ENCODE data around the gene ABHD14A.

ABHD14A gene

DNA sequence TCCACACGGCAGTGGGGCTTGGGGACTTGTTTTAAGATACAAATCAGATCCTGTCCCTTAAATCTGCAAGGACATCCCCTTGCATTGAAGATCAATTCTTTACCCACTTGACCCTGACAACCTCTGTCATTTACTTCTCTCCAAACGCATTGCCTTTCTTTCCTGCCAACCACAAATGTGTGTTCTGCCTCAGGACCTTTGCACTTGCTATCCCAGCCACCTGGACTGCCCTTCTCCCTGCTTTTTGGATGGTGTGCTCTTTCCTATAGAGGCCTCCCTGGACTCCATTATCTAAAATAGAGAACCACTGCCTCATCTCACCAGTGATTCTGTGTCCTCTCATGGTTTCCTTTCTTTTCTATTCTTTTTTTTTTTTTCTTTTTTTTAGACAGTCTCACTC is 22.3 kb downstream of the ABHD14A start:
- no peak for DNase-seq (ENCODE audit: low read depth)

DNA sequence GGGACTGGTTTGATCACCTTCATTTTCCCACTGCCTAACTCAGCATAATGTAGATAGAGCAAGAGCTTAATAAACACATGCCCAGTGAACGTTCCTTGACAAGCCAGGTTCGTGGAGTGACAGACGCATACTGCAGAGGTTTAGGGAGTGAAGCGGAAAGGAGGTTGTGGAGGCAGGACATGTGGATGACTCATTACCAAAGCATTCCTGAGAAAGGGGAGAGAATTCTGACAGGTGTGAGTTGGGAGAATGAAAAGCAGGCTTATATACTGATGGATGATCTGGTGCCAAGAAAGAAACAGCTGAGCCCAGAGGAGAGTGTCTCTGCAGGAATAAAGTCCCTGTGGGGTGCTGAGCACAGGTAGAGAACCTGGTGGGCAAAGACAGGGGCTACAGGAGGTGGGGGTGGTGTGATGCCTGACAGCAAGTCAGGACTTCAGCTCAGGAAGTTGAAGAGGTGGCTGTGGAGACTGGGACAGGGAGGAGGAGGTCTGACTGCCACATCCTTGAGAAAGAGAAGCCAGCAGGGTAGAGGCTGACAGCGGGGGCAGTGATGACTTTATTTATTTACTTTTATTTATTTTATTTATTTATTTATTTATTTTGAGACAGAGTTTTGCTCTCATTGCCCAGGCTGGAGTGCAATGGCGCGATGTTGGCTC is 23.2 kb downstream of the ABHD14A start:
- DNase-seq (ENCODE audit: low read depth) = no peak

DNA sequence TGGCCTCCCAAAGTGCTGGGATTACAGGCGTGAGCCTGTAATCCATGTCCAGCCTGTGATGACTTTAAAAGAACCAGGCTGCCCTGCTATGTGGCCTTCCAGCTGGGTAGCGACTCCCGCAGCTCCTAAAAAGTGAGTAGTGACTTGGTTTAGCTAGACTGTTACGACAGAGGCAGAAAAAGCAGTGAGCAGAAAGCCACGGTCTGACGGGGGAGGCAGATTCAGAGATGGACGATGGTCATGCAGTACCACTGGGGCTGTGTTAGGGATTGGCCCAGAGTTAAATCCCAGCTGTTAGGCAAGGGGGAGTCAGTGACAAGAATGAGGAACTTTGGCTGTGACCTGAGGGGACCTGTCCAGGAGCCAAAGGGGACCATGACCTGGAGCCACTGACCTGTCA is 23.9 kb downstream of the ABHD14A start:
- DNase-seq (ENCODE audit: low read depth) = no peak

- no peak for DNase-seq (ENCODE audit: low read depth)
These were observed 25.0 kb downstream of the ABHD14A start for GRCh38 chr3:51999846-52000245.

GRCh38 chr3:52001443-52001974 is 26.6 kb downstream of the ABHD14A start:
- peak; percentile 80 for DNase-seq (ENCODE audit: low read depth)

DNA sequence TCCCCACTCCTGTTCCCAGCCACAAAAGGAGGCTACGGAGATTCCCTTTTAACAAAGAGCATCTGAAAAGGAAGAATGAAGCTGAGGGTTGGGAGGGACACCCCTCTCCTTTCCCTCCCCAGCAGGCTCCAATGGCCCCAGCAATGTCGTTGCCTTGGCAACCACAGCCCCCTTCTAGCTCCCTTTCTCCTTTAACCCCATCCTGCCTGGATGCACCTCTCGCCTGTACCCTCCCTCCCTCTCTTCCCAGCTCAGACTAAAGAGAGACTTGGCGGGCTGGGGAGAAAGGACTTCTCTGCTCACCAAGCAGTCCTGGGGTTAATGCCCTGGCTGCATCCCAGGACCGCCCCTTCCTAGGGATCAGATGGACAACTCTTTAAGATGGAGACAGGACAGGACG is 27.9 kb downstream of the ABHD14A start:
- DNase-seq (ENCODE audit: low read depth) = no peak

DNA sequence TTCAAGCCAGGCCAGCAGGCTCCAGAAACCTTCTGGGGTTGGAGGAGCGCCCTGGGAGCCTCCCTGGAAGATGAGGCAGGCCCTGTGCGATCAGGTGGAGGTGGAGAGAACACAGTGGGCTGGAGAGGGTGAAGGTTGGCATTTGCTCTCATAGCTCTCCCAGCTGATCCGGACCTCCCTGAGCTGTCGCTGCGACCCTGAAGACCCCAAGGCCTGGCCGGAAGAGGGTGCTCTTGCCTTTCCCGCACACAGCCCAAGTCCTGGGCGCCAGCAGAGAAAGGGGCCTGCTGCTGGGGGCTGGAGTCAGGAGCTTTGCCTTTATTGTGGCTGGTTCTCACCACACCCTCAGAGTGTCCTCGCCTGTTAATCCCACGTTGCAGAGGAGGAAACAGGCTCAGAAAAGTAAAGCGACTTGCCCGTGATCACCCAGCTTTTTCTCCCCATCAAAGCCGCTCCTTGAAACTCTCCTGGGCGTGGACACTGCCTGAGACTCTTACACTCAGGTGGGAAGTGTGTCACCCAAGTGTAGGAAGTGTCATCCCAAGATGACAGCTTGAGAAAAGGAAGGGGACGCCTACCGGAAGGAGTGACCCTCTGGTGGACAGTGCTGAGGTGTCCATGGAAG is 29.4 kb downstream of the ABHD14A start:
- DNase-seq (ENCODE audit: low read depth) = no peak

DNA sequence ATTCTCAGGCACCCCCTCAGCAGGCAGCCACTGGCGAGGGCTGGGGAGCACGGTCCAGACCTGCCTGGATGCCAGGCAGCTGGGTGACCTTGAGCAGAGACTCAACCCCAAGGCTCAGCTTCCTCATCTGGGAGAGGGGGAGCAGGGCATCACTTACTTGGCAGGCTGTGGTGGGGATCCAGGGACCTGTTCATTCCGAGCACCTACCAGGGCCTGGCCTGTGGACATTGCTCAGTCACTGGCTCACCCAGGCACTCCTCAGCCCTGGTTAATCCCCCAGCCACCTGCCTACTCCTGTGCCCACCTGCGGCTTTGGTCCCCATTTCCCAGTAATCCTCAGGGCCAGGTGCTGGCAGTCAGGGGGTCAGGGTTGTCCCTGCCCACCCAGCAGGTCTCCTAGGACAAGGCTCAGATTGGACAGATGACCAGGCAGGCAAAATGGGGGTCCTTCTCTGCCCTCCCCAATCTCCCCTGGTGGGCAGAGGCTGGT is 30.1 kb downstream of the ABHD14A start:
- DNase-seq (ENCODE audit: low read depth) = no peak

DNA sequence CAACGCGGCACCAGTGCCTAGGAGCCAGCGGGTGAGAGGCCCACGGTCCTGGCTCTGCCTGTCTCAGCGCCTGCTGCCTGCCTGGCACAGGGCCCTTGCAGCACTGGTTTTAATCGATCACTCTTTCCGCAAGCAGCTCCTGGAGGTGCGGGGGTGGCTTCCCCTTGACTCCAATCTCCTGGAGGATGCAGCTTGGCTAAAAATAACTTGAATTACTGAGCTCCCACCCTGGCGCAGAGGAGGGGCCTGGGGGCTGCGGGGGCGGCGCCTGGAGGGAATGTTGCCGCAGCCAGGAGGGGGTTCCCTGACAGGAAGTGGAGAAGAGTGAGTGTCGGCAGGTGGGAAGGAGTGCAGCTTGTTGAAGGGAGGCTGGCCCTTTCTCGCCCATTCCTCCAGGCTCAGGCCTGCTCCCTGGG is 30.7 kb downstream of the ABHD14A start:
- DNase-seq (ENCODE audit: low read depth) = no peak

DNA sequence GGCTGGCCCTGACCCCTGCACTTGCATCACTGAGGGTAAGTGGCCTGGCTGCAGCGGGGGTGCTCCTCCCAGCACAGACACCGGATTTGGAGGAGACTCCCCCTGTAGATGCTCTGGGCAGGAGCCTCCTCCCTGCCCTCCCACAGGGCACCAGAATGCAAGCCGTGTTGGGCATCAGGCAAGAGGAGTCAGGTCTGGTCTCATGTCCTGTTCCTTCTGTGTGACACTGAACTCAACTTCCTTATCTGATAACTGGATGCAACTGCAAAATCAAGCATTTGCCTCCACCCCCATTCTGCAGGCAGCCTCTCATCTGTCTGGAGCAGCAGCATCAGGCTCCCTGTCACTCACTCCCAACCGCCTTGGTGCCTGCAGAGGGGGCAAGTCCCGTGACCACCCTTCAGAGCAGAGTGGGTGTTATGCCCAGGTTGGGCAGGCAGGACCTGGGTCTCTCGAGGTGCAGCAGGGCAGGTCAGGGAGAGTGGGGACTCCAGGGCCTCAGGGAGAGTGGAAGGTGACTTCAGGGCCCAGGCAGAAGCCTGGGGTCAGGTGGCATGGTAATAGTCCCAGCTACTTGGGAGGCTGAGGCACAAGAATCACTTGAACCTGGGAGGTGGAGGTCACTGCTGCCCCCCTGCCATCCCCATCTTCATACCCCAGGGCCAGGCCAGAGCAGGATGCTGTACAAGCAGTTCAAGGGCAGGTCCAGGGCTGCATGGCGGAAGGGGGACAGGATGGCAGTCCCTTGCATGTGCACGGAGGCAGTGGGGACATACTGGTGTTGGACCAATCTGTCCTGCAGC is 31.4 kb downstream of the ABHD14A start:
- no peak for DNase-seq (ENCODE audit: low read depth)

- DNase-seq (ENCODE audit: low read depth) = no peak
These were observed 31.9 kb downstream of the ABHD14A start for GRCh38 chr3:52006820-52007133.

DNA sequence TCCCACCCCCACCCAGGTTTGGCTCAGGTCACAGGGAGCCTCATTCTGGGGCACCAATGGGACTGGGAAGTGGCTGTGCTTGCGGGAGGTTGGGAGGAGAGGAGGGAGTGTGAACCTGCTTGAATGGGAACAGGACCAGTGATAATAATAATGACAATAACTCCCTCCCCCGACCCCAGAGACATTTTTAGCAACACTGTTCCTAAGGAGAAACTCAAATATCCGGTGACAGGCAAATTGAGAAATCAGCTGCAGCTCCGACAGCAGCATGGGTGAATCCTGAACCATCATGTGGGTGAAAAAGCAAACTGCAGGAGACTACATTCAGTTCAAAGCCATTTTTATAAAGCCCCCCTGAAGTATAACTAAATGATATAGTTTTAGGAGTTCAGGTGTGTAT is 32.4 kb downstream of the ABHD14A start:
- no peak for DNase-seq (ENCODE audit: low read depth)

DNA sequence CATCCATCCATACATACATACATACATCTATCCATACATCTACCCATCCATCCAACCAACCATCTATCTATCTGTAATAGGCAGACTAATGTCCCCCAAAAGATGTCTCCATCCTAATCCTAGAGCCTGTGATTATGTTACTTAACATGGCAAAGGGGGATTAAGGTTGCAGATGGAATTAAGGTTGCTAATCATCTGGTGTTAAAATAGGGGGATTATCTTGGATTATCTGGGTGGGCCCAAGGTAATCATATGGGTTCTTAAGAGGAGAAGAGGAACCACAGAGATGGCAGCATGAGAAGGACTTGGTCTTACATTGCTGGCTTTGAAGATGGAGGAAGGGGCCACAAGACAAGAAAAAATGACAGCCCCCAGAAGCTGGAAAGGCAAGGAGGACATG is 35.6 kb downstream of the ABHD14A start:
- DNase-seq (ENCODE audit: low read depth) = no peak

DNA sequence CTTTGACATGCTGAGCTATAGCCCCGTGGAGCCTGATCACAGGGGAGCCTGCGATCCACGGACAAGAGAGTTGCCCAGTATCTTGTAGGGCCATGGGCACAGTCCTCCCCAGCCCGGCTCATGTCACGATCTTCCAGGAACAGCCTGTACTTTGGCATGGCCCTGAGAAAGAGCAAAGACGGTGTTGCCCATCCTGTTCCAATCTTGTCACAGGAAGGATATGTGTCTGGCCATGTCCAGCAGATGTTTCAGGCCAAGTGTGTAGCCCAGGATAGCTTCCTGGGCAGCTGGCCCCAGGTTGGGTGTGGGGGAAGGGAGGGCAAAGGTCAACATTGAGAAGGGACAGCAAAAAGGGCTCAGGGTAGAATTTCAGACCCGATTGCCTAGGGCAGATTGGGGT is 37.8 kb downstream of the ABHD14A start:
- DNase-seq (ENCODE audit: low read depth) = no peak

DNA sequence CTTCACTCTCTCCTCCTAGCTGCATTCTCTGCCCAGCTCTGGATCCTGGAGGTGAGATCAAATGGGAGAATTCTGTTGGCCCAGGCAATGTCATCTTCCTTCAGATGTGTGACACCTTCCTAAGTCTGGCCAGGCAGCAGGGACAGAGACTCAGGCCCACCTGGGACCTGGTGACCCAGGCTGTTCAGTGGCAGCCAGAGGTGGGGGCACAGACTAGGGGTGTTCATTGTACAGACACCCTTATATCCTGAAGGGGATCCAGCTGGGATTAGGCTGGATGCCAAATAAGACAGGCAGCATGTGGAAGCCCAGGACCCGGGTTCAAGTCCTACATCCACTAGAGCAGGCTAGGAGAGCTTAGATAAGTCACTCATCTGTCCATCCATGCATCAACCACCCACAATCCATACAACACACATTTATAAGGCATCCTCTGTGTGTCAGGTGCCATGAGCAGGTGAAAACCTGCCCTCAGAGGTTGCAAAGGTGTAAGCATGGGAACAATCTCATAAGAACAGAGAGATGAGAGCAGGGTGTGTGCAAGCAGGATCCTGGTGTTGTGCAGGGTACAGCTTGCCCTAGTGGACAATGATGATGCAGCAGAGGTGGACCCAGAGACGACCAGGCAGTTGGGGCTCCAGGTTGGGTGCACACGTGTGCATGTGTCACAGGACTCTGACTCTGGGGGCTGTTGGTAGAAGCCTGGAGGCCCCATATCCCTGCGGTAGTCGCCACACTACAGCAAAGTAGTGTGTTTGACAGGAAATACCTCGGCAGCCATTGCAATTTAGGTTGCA is 39.1 kb downstream of the ABHD14A start:
- DNase-seq (ENCODE audit: low read depth) = no peak

- no peak for DNase-seq (ENCODE audit: low read depth)
These were observed 39.7 kb downstream of the ABHD14A start for GRCh38 chr3:52014613-52015012.

- no peak for DNase-seq (ENCODE audit: low read depth)
These were observed 40.8 kb downstream of the ABHD14A start for GRCh38 chr3:52015438-52016228.

GRCh38 chr3:52017586-52017985 is 42.7 kb downstream of the ABHD14A start:
- DNase-seq (ENCODE audit: low read depth) = no peak

DNA sequence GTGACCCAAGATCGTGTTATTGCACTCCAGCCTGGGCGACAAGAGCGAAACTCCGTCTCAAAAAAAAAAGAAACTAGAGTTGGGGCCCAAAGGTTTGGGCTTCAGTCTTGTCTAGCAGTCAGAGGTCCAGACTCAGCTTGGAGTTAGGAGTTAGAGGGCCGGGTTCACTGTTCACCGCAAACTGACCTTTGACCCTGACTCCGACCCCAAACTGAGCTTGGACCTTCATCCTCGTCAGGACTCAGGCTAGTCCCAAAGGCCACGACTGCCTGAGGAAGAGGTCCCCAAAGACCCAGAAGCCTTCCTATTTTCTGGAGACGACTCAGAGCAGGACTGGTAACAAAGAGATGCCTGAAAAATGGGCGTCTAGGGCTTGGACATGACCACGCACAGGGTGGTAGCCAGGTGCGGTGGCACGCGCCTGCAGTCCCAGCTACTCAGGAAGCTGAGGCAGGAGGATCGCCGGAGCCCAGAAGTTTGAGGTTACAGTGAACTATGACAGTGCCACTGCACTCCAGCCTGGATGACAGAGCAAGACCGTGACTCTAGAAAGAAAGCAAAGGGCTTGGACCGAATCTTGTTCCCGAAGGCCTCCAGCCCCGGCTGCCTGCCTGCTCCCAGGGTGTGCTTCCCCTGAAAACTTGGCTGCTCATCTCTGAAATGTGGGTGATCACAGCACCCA is 43.6 kb downstream of the ABHD14A start:
- no peak for DNase-seq (ENCODE audit: low read depth)

GRCh38 chr3:52019352-52020080 is 44.7 kb downstream of the ABHD14A start:
- DNase-seq (ENCODE audit: low read depth) = no peak

All from activated T-cell treated with anti-CD3 and anti-CD28 coated beads for 1 hour (primary cell).